Omental fat pad (tissue), 4 donors: ENCODE data around the gene PTCH2. TPM values are rescaled to one million over a fixed set of nuclear protein-coding genes. Genes with fewer than 3 reads are reported as not detected.

Source experiments
- ATAC-seq: fragments of 150-250 bp; one replicate; pipeline ENCODE4 v1.9.1; 2016; ENCODE audit warnings: mild to moderate bottlenecking, moderate library complexity; ENCODE audit not compliant: low FRiP score
- DNase-seq: peaks from one replicate; pipeline ENCODE4 v3.0.0-alpha.2; 2019; ENCODE audit warnings: low spot score
- total RNA-seq, 4 donors: library from RNA; depleted of rRNA; stranded (reverse); fragments of >200 nt; gene quantifications; one replicate each; pipeline ENCODE4 v1.1.0, GENCODE V29; 2016
- TF ChIP-seq, protein P1 (sequence below), 3 donors: fragments of 450-650 bp; IDR thresholded peaks; one replicate each; pipeline ENCODE4 v1.5.1; 2016 to 2017; ENCODE audit warnings: antibody characterized with exemption in 3 of 3, mild to moderate bottlenecking in 3 of 3, moderate library complexity in 2 of 3

Gene PTCH2
- total RNA-seq, 4 donors from 2014 or later, result 0.09 to 0.63 (median 0.43) TPM

DNA sequence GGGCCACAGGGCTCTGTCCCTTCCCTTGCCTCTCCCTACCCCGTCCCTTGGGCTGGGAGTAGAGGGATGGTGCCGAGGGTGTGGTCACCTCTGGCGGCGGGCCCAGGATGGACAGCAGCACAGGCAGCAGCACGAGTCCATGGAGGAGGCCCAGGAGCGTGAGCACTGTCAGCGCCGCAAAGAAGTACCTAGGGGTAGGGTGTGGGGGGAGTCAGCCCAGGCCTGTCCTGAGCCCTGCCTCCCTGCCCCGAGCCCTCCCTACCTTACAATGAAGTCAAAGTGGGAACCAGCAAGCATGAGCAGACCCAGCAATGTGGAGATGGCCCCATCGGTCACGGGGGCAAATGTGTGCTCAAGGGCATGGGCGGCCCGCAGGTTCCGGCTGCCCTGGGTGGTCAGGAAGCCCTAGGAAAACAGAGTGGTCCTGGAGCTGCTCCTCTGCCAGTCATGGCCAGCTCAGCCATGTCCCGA, 20.0 kb downstream of the PTCH2 start:
- no peak for DNase-seq
- TF ChIP-seq, protein P1, sequence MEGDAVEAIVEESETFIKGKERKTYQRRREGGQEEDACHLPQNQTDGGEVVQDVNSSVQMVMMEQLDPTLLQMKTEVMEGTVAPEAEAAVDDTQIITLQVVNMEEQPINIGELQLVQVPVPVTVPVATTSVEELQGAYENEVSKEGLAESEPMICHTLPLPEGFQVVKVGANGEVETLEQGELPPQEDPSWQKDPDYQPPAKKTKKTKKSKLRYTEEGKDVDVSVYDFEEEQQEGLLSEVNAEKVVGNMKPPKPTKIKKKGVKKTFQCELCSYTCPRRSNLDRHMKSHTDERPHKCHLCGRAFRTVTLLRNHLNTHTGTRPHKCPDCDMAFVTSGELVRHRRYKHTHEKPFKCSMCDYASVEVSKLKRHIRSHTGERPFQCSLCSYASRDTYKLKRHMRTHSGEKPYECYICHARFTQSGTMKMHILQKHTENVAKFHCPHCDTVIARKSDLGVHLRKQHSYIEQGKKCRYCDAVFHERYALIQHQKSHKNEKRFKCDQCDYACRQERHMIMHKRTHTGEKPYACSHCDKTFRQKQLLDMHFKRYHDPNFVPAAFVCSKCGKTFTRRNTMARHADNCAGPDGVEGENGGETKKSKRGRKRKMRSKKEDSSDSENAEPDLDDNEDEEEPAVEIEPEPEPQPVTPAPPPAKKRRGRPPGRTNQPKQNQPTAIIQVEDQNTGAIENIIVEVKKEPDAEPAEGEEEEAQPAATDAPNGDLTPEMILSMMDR (IDR thresholded peaks at IDR 0.05), result no peak
- peak; percentile 10 for ATAC-seq

DNA sequence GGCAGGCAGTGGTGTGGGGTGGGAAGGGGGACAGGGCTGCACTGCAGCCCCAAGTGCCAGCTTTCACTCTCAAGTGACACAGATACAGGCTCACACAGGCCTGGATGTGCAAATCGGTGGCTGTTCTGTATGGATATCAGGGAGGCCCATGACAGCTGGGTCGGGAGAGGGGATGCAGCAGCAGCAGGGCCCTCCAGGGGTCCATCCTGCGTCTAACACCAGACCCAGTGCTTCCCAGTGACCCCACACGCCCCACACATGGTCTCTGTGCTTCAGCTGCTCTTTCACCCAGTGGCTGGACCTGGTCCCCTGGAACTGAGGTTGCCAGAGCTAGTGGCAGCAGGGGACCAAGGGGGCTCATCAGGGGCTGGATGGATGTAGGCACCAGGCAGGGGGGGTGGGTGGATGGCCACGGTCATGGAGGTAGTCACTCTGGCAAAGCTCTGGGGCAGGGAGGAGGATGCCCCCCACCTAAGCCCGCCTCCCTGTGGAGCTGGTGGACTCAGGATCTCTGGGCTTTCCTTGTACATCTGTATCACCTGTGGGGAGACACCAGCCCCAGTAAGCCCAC, 20.8 kb downstream of the PTCH2 start:
- TF ChIP-seq, protein P1 (IDR thresholded peaks at IDR 0.05), result no peak
- ATAC-seq (no peak), DNase-seq (no peak)

DNA sequence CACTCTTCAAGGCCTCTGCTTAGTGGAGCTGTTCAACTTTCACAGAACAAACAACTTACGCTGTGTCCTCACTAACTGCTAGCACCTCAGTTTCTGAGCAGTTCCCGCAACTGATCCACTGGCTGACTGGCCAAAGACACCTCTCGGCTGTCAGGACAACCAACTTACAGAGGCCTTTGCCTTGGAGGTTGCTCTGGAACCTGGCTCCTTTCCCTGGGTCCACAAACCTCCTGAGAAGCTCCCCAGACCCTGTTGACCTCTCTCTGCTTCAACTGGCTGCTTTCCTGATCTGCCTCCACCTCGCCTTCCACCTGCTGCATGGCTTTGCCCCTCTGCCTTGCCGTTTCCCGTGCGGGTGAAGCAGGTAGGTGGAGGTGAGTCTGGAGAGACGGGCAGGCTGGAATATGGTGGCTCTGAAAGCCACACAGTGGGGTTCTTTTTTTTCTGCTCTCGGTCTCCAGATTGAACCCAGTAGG, 21.8 kb downstream of the PTCH2 start:
- ATAC-seq (no peak), DNase-seq (no peak)
- TF ChIP-seq, protein P1 (IDR thresholded peaks at IDR 0.05), result no peak

GRCh38 chr1:44820328-44821239, 22.5 kb downstream of the PTCH2 start:
- TF ChIP-seq, protein P1 (IDR thresholded peaks at IDR 0.05), result no peak
- ATAC-seq (peak; percentile 15), DNase-seq (no peak)

GRCh38 chr1:44819608-44820327, 23.3 kb downstream of the PTCH2 start:
- DNase-seq, result no peak
- TF ChIP-seq, protein P1 (IDR thresholded peaks at IDR 0.05), result no peak
- peak; percentile 61 for ATAC-seq

DNA sequence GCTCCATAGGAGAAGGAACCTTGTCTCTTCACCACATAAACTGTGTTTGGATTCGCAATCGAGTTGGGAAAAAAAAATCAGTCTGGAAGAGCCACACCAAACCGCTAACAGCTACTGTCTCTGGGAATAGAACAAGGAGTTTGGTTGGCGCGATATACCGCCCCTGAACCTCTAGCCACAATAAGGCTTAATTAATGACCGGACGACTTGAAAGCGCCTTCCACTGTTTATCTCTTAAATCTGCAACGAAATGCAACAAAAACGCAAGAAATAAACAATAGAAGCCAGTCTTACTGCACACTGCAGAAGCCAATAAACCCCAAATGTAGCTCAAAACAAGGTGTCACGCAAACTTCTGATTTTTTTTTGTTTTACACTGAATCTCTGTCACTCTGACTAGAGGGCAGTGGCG, 23.9 kb downstream of the PTCH2 start:
- no peak for DNase-seq
- TF ChIP-seq, protein P1 (IDR thresholded peaks at IDR 0.05), result no peak
- ATAC-seq, result peak; percentile 7
